NOMO-1 treated with dmso at 0.1 percent for 144 hours (cell line): Measurements from ENCODE around the gene NUP107.

Experiments
- DNase-seq: peaks from one replicate; lab custom pipeline; 2025; ENCODE audit not compliant: unreplicated experiment; lab: John Stamatoyannopoulos, UW

NUP107 gene

DNA sequence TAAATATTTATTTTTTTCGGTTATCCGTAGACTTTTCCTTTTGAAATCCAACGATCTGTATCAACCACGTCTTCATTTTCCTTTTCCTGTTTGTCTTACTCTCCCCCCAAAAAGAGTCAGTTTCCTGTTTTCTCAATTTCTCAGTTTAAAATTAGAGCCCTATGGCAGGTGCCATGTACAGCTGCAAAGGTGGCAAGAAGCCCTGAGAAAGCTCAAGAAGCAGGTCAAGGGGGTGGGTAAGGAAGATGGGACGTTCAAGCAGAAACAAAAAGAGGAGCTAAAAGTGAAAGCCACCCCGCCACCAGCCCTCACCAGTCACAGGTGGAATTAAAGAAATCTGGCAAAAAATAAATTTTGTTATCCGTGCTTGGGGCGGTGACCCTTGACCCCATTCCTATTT lies 85.9 kb downstream of the NUP107 start:
- DNase-seq = no peak

DNA sequence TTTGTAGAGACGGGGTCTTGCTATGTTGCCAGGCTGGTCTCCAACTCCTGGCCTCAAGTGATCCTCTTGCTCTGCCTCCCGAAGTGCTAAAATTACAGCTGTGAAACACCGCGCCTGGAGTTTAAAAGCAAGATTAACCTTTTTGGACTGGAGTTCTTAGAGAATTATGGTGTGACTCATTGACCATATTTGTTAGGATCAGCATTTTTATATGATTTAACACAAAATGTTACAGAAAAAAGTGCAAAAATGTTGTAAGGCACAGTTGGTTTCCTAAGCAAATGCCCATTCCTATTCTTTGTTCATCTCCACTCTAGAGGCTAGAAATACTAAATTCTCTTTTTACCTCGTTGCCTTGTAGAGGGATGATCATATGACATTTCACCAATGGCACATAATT lies 86.8 kb downstream of the NUP107 start:
- no peak for DNase-seq

DNA sequence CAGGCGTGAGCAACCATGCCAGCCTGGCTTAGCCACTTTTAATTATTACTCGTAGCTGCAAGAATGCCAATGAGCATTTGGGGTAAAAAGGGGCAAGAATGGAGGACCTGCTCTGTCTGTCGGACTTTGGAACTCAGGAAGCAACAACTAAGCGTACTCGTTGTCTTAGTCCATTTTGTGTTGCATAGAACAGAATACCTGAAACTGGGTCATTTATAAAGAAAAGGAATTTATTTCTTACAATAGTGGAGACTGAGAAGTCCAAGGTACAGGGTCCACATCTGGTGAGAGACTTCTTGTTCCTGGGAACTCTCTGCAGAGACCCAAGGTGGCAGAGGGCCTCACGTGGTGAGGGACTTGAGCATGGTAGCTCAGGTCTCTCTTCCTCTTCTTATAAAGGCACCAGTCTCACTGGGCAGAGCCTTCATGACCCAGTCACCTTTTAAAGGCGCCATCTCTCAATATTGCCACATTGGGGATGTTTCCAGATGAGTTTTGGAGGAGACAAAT lies 88.4 kb downstream of the NUP107 start:
- DNase-seq = no peak

DNA sequence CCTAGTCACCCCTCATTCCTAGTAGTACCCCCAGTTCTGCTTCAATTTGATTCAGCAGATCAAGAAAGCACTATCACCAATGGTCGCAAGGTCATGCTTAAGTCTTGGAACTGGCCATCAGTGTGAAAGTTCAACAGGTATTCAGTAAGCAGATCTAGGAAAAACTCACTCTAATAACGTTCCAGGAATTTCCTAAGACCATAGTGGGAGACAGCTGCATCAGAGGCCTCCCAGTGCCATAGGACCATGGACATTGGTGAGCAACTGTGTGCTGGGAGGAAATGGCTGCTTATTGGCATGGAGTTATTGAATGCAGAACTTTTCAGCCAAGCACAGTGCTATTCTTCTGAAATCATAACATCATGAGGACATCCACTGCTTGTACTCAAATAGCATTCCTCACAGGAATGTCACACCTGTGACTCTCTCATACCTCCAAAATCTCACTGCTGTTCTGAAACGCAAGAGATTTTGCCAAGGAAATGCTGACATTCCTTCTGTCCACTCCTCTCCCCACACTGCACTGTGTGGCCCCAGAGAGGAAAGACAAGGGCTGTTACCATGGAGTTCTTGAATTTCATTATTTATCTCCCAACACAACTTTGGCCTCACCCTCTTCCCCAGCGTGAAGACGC lies 90.3 kb downstream of the NUP107 start:
- no peak for DNase-seq

DNA sequence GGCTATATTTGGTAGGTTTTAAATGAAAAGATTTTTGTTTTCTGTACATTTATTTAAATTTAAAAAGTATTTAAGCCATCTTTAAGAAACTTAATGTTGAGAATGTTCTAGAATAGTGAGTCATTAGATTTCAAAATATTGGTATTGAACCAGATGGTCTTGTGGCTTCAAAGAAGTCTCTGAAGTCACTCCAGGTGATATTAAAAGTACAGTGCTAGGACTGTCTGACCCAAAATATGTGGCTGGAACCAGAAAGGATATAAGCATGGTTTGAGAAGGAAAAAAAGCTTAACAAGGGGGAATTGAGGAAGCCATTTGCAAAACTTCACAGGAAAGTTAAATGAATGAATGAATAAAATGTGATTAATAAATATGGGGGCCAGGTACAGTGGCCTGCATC lies 92.5 kb downstream of the NUP107 start:
- DNase-seq = no peak

DNA sequence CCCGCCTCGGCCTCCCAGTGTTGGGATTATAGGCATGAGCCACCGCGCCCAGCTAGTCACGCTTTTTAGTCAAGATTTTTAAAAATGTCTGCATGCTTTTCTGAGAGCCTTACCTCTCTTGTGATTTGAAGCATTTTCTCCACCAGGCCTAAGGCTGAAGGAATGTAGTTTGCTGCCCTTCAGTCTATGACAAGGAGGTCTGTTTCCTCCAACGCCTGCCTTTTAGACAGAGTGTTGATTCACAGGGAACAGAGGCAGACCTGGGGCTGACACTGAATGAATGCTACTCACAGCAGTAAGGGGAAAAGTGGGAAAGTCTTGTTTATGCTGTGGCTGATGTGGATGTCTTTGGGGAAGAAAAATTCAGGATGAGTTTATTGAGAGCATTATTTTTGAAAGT lies 94.0 kb downstream of the NUP107 start:
- DNase-seq = no peak

DNA sequence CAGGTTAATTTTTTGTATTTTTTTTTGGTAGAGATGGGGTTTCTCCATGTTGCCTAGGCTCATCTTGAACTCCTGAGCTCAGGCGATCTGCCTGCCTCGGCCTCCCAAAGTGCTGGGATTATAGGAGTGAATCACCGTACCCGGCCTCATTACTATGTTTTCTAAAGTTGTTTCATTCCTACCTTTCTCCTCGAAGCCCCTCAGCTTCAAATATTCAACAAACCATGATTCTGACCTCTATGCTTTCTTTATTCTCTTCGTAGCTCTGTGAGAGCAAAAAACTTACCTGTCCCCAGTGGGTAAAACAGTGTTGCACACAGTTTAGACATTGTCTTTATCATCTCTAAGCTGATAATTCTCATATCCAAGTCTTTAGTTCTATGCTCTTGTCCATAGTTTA lies 95.0 kb downstream of the NUP107 start:
- DNase-seq = no peak

DNA sequence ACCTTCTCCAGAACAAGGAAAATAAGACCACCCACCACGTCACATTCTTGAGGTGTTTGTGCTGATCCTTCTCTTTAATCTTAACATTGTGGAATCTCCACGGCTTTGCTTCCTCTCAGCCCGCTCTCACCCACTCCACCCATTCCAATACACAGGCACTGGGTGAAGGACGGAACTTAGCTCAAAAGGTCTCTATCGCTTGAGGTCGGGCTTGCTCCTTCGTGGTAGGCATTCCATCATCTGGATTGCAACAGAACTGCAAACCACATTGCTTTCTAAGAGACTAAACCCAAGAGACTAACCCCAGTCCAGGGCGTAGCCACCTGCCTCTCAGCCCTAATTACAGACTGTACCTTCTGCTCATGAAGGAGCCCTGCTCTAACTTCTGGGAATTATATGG lies 97.2 kb downstream of the NUP107 start:
- peak; percentile 81 for DNase-seq

DNA sequence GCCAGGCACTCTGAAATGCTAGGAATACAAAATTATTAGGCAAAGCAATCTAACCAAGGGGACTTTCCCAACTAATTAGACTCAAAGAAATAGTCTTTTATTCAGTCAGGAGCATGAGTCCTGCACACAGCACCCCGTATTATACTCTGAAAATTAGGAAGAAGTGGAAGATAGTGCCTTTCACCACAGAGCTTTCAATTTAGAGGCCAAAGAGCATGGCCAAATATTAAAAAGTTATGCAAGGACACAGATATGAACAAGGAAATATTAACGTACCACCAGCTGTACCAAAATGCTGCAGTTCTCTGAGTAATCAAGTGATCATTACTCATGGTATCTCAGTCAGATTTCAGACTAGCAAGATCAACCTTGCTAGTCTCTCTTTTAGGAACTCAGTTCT lies 98.6 kb downstream of the NUP107 start:
- DNase-seq = no peak

DNA sequence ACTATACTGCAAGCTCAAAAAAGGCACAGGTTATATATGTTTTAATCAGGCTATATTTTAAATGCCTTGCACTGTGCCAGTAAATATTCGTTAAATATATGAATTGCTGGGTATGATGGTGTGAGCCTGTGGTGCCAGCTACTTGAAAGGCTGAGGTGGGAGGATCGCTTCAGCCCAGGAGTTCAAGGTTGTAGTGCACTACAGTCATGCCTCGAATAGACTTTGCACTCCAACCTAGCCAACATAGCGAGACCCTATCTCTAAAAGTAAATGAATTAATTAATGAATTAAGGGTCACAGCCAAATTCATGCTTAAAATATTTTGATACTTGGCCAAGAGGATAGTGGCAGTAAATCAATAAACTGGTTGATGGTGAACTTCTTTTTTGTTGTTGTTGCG lies 99.0 kb downstream of the NUP107 start:
- DNase-seq = no peak

DNA sequence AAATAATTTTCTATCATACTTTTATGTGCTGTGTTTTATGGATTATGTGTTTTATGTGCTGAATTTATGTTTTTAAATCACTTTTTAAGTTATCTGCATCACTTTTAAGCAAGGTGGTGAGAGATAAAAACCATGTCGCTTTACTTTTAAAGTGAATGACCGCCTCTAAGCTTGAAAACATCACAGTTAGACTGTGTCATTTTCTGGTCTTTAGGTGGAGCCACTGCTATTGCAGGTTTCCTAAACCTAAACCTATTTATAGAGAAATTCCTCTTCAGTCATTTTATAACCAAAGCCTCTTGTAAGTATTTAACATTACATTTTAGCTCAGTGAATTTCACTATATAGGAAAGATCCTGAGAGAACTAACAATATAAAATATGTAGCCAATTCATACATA lies 100.2 kb downstream of the NUP107 start:
- no peak for DNase-seq

DNA sequence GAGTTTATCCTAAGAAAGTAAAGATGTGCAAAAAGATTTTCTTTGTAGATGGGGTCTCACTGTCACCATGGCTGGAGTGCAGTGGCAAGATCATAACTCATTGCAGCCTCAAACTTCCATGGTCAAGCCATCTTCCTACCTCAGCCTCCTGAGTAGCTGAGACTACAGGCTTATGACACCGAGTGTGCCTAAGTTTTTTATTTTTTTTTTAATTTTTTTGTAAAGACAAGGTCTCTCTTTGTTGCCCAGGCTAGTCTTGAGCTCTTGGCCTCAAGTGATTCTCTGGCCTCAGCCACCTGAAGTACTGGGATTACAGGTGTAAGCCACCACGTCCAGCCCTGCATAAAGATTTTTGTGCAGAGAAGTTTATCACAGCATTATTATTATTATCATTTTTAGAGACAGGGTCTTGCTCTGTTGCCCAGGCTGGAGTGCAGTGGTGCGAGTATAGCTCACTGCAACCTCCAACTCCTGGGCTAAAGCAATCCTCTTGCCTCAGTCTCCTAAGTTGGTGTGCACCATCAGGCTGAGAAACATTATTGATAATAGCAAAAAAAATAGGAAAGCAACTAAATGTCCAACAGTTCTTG lies 101.9 kb downstream of the NUP107 start:
- no peak for DNase-seq

DNA sequence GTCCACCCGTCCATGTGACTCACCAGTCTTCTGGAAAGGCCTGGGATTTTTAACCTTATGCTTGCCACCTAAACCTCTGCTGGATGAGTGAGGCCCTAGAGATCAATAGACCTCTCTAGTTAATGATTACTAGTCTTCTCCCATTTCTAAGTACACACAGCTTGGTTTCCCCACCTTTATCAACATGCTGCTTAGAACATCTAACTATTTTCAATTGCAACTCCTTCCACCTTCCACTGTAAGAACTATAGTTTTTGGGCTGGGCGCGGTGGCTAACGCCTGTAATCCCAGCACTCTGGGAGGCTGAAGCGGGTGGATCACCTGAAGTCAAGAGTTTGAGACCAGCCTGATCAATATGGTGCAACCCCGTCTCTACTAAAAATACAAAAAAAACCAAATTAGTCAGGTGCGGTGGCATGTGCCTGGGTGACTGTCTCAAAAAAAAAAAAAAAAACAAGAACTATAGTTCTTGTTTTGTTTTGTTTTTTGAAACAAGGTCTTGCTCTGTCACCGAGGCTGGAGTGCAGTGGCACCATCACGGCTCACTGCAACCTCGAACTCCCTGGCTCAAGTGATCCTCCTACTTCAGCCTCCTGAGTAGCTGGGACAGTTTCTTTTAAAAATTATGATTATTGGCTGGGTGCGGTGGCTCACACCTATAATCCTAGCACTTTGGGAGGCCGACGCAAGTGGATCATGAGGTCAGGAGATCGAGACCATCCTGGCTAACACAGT lies 102.5 kb downstream of the NUP107 start:
- no peak for DNase-seq

DNA sequence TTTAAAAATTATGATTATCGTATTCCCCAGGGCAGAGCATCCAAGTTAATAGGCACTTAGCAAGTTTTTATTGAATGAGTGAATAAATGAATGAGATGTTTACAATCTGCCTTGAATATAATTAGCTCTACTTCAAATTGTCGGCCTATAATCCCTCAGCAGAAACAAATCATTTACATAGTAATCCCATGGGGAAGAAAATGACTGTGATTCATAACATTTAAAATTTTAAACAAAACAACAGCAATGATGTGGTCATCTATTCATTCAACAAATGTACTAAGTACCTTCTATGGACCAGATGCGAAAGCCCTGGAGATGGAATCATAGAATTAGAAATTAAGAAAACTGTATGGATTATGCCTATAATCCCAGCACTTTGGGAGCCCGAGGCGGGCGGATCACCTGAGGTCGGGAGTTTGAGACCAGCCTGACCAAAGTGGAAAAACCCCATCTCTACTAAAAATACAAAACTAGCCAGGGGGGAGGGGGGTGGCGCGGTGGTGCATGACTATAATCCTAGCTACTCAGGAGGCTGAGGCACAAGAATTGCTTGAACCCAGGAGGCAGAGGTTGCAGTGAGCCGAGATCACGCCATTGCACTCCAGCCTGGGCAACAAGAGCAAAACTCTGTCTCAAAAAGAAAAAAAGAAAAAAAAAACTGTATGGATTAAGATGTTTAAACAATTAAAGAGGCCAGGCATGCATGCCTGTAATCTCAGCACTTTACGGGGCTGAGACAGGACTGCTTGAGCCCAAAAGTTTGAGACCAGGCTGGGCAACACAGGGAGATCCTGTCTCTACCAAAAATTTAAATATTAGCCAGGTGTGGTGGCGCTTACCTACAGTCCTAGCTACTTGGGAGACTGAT lies 103.5 kb downstream of the NUP107 start:
- no peak for DNase-seq

DNA sequence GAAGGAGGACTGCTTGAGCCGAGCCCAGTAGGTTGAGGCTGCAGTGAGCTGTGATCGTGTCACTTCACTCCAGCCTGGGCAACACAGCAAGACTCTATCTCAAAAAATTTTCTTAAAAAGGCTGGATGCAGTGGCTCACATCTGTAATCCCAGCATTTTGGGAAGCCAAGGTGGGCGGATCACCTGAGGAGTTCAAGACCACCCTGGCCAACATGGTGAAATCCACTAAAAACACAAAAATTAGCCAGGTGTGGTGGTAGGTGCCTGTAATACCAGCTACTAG lies 104.1 kb downstream of the NUP107 start:
- no peak for DNase-seq

DNA sequence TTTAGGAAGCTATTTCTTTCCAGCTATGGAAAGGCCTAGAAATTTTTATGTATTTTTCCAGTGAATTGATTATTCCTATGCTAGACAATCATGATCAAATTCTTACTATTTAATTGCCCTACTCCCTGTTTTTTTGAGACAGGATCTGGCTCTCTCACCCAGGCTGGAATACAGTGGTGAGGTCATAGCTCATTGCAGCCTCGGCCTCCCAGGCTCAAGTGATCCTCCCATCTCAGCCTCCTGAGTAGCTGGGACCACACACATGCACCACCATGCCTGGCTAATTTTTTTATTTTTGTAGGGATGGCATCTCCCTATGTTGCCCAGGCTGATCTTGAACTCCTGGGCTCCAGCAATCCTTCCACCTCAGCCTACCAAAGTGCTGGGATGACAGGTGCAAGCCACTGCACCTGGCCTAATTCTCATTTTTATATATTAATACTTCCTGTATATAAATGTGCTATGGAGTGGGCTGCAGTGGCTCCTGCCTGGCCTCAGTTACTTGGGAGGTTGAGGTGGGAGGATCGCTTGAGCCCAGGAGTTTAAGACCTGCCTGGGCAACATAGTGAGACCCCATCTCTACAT lies 105.2 kb downstream of the NUP107 start:
- DNase-seq = no peak

DNA sequence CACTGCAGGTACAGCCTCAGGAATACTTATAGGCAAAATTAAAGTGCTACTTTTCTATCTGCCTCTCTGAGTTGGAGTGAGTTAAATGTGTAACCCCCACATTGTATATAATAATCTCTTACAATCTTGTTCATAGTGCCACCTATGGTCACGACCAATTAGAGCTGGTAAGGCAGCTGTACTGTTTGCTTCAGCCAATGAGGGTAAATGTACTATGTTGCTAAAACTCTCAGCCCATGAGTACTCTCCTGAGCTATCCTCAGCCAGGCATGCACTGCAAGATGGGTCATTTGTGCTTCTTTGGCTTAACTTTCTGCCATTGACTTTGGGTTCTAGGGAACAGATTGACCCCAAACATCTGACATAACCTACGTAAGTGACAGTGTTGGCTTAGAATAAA lies 106.2 kb downstream of the NUP107 start:
- DNase-seq = peak; percentile 17

DNA sequence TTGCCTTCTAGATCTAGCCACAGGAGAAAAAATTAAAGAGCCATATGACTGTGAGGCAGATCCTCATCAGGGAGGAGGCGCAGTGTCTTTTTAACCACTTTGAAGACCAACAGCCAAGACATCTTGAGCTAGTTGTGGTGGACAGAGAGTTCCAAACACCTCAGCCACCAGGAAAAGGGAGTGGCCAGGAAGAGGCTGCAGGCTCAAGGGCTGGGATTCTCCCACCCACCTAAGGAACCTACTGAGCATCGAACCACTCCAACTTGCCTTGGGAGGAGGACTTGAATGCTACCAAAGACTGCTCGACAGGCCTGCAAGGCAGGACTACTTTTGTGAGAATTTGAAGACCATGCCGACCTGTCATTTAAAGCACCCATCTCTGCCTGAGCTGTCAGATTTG lies 106.7 kb downstream of the NUP107 start:
- DNase-seq = no peak

DNA sequence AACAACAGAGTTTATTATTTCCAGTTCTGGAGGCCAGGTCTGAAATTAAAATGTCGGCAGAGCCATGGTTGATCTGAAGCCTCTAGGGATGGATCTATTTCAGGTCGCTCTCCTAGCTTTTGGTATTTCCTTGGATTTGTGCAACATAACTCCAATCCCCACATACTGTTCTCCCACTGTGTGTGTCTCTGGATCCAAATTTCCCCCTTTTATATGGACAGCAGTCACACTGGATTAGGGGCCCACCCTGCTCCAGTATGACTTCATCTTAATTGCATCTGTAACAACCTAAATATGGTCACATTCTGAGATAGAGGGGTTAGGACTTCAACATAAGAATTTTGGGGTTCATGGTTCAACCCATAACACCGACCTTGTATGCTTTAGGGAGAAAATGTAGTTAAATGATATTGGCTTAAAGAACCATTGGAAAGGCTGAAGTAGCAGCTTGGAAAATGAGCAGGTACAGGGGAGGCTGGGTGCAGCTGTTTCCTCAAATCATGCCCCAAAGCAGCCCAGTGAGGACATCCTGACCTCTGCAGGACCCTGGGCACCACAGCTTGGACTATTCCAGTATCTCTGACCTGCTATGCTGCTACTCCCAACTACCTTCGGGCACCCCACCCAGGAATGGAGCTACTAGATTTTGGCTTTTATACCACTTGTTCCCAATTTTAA lies 107.3 kb downstream of the NUP107 start:
- DNase-seq = no peak

DNA sequence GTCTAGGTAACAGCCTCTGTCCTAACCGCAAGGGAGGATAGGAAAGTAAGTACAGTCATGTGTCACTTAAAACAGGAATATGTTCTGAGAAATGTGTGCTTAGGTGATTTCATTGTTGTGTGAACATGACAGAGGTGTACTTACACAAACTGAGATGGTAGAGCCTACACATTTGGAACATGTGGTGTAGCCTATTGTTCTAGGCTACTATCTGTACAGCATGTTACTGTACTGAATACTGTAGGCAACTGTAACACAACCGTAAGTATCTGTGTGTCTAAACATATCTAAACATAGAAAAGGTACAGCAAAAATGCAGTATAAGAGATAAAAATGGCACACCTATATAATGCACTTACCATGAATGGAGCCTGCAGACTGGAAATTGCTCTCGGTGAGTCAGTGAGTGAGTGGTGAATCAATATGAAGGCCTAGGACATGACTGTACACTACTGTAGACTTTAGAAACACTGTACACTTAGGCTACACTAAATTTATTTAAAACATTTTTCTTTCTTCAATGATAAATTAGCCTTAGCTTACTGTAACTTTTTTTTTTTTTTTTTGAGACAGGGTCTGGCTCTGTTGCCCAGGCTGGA lies 108.0 kb downstream of the NUP107 start:
- DNase-seq = no peak
